Endothelial cell of umbilical vein (primary cell): ENCODE data around the gene CLIC4. TPM values are rescaled to one million over a fixed set of nuclear protein-coding genes. Genes with fewer than 3 reads are reported as not detected.

Source experiments
- BruUV-seq: library from RNA; stranded (reverse); fragments of 400-500 nt; replicated peaks from 2 replicates; lab custom pipeline; 2021; lab: Mats Ljungman, UMichigan
- CTCF ChIA-PET: fragments of 300-600, 350-600 bp; sonication (Branson Sonifier 250); formaldehyde crosslinking; loops from one replicate; lab custom pipeline; 2021; ENCODE audit warnings: antibody characterized with exemption, inconsistent platforms; lab: Charles Lee
- POLR2A ChIA-PET: fragments of 300-600, 350-600 bp; sonication (Branson Sonifier 250); formaldehyde crosslinking; loops from one replicate; lab custom pipeline; 2021; ENCODE audit warnings: antibody characterized with exemption, inconsistent platforms; lab: Charles Lee
- DNase-seq: peaks from one replicate; pipeline ENCODE4 v3.0.0-alpha.2; 2011; ENCODE audit warnings: low read depth, low spot score
- FAIRE-seq: peaks from 2 replicates; lab custom pipeline; 2011; peaks lifted over from hg19 to GRCh38; lab: Jason Lieb, UNC
- H2AFZ ChIP-seq: 2 replicates; pipeline ENCODE4 v1.6.0; 2012; ENCODE audit warnings: low read depth, low read length, control low read depth, inconsistent platforms
- H3K27ac ChIP-seq: 2 replicates; pipeline ENCODE4 v1.5.1; 2011; ENCODE audit warnings: low read depth, mild to moderate bottlenecking, control low read depth, low read length, moderate library complexity; ENCODE audit not compliant: insufficient read depth
- H3K27me3 ChIP-seq, 2 experiments: 2 replicates each; pipeline versions ENCODE4 v1.6.0 to v1.6.1; 2011; ENCODE audit warnings: low read length in 2 of 2, mixed read lengths in 1 of 2; ENCODE audit not compliant: control insufficient read depth in 2 of 2, insufficient read depth in 2 of 2
- H3K36me3 ChIP-seq, 2 experiments: 2 replicates in 1 of 2; 3 replicates in 1 of 2; pipeline ENCODE4 v1.5.1; 2011; ENCODE audit warnings: low read length in 2 of 2, mild to moderate bottlenecking in 1 of 2, moderate library complexity in 1 of 2; ENCODE audit not compliant: control insufficient read depth in 2 of 2, insufficient read depth in 2 of 2; ENCODE audit errors: extremely low read depth in 1 of 2
- H3K4me1 ChIP-seq: 3 replicates; pipeline ENCODE4 v1.5.1; 2011; ENCODE audit warnings: mild to moderate bottlenecking, low read length; ENCODE audit not compliant: control insufficient read depth, insufficient read depth; ENCODE audit errors: extremely low read depth
- H3K4me2 ChIP-seq: 2 replicates; pipeline ENCODE4 v1.6.1; 2011; ENCODE audit warnings: low read length, control low read depth, mixed read lengths; ENCODE audit not compliant: insufficient read depth
- H3K4me3 ChIP-seq, 3 experiments: fragments of 200-600 bp in 1 of 3; sonication (generic), shearing (Covaris generic) in 1 of 3; replicated peaks in 1 of 3; 2 replicates each; pipeline ENCODE4 v1.5.1; 2011 to 2016; ENCODE audit warnings: control low read depth in 3 of 3, low read length in 3 of 3, mild to moderate bottlenecking in 2 of 3, inconsistent platforms in 1 of 3, low read depth in 1 of 3, moderate library complexity in 1 of 3; ENCODE audit not compliant: insufficient read depth in 1 of 3
- H3K79me2 ChIP-seq: 2 replicates; pipeline ENCODE4 v1.6.0; 2012; ENCODE audit warnings: low read length, inconsistent platforms; ENCODE audit not compliant: control insufficient read depth, insufficient read depth
- H3K9ac ChIP-seq: replicated peaks from 2 replicates; pipeline ENCODE3; 2011; ENCODE audit warnings: low read length, control low read depth; ENCODE audit not compliant: insufficient read depth; ENCODE audit errors: extremely low read depth
- H3K9me1 ChIP-seq: replicated peaks from 3 replicates; pipeline ENCODE4 v1.6.0; 2011; ENCODE audit warnings: mild to moderate bottlenecking, low read length; ENCODE audit not compliant: control insufficient read depth, insufficient read depth; ENCODE audit errors: extremely low read depth
- H3K9me3 ChIP-seq: replicated peaks from 2 replicates; pipeline ENCODE4 v1.5.1; 2012; ENCODE audit warnings: low read length, inconsistent platforms; ENCODE audit not compliant: control insufficient read depth, insufficient read depth
- H4K20me1 ChIP-seq: replicated peaks from 2 replicates; pipeline ENCODE3; 2011; ENCODE audit warnings: mild to moderate bottlenecking, low read length; ENCODE audit not compliant: control insufficient read depth, insufficient read depth; ENCODE audit errors: extremely low read depth
- CTCF ChIP-seq, 2 donors: IDR thresholded peaks; 1 replicate in 1 of 2; 2 replicates in 1 of 2; pipeline ENCODE4 v1.5.1; 2011; ENCODE audit warnings: low read length in 2 of 2, mild to moderate bottlenecking in 2 of 2, moderate library complexity in 2 of 2, control low read depth in 1 of 2, inconsistent platforms in 1 of 2, low read depth in 1 of 2; ENCODE audit not compliant: insufficient read depth in 1 of 2; ENCODE audit errors: extremely low read depth in 1 of 2
- FOS ChIP-seq: IDR thresholded peaks from 2 replicates; pipeline ENCODE4 v1.6.1; 2011; ENCODE audit warnings: mild to moderate bottlenecking, low read length, moderate library complexity, borderline replicate concordance; ENCODE audit not compliant: insufficient read depth
- GATA2 ChIP-seq: IDR thresholded peaks from 2 replicates; pipeline ENCODE4 v1.7.0; 2011; ENCODE audit warnings: low read depth, mild to moderate bottlenecking, moderate library complexity, mixed read lengths, low read length; ENCODE audit not compliant: insufficient read length, insufficient read depth
- MYC ChIP-seq: IDR thresholded peaks from one replicate; pipeline ENCODE4 v1.6.1; 2011; ENCODE audit warnings: mild to moderate bottlenecking, low read depth, low read length
- POLR2A ChIP-seq: IDR thresholded peaks from 2 replicates; pipeline ENCODE4 v1.6.1; 2012; ENCODE audit warnings: low read depth, mild to moderate bottlenecking, control low read depth, low read length
- POLR2AphosphoS5 ChIP-seq: IDR thresholded peaks from 2 replicates; pipeline ENCODE4 v1.6.1; 2012; ENCODE audit warnings: low read depth, mild to moderate bottlenecking, control low read depth, low read length, moderate library complexity; ENCODE audit not compliant: insufficient read depth
- dilution Hi-C: fragments of 300-500 bp; cut with MboI; formaldehyde crosslinking; loops from one replicate; pipeline ENCODE4 v1.15.0; 2019; ENCODE audit warnings: low sequenced_read_pairs; ENCODE audit not compliant: extremely low pct_ligation_motif_present
- intact Hi-C: fragments of 100-400 bp; cut with micrococcal nuclease; formaldehyde crosslinking; loops from one replicate; pipeline ENCODE4 v1.10.0; 2022
- polyA plus RNA-seq, 4 experiments: library from polyadenylated mRNA; depleted of rRNA in 3 of 4; stranded (reverse) in 3 of 4; unstranded in 1 of 4; fragments of >200 nt; gene quantifications; 2 replicates each; pipeline versions ENCODE4 v1.2.1 to v1.2.3, GENCODE V29; 2011 to 2012; ENCODE audit warnings: missing spikeins in 1 of 4
- total RNA-seq: library from RNA; stranded (reverse); gene quantifications from 2 replicates; pipeline ENCODE4 v1.2.3, GENCODE V29; 2021

CLIC4 gene
- total and polyA plus RNA-seq, 2 donors (not counting 3 experiments of a cell fraction or from before 2014, with no cell fraction given), result 97.5 to 330 TPM

GRCh38 chr1:24752305-24752704, 7.1 kb downstream of the CLIC4 start:
- dilution Hi-C loops, result no loop called here
- no peak overlapping the region for H3K9ac ChIP-seq
- H2AFZ ChIP-seq, result no peak overlapping the region
- CTCF ChIA-PET, result interaction anchor here (0.5 to 2.2 kb wide), 9 partner anchors 11 to 83 kb away, joined by 3 to 22 read pairs (median 3); no protein-coding TSS in a partner anchor
- TF ChIP-seq CTCF (IDR thresholded peaks at IDR 0.05; ENCODE audit: extremely low read depth in 1 of 2, insufficient read depth in 1 of 2, low read depth in 1 of 2, low read length in 2 of 2) (no peak), POLR2A (no peak), GATA2 (no peak), POLR2AphosphoS5 (no peak), FOS (no peak), MYC (no peak)
- no peaks in the 10 kb centered on the region for H3K9me3 ChIP-seq
- peak overlapping the region; percentile 26 for H3K4me2 ChIP-seq
- peaks cover 15% of the 10 kb centered on the region for H4K20me1 ChIP-seq
- no TSS peak for BruUV-seq
- H3K36me3 ChIP-seq, result peaks cover 0 to 2% of the 10 kb centered on the region in 2 experiments
- H3K79me2 ChIP-seq, result peaks cover 93% of the 10 kb centered on the region
- FAIRE-seq (no peak), DNase-seq (no peak)
- POLR2A ChIA-PET, result interaction anchor here (0.5 to 1.5 kb wide), 5 partner anchors 16 to 63 kb away, joined by 3 to 9 read pairs (median 3); no protein-coding TSS in a partner anchor
- H3K9me1 ChIP-seq, result no peaks in the 10 kb centered on the region
- intact Hi-C loops, result no loop called here
- peak overlapping the region; percentile 46 for H3K27ac ChIP-seq
- H3K27me3 ChIP-seq, result no peaks in the 10 kb centered on the region
- no peak overlapping the region for H3K4me3 ChIP-seq
- peaks cover 47% of the 10 kb centered on the region for H3K4me1 ChIP-seq
